T-helper 22 cell (primary cell): ENCODE data around the gene FAM151A.

Experiments used
- DNase-seq: peaks from one replicate; pipeline ENCODE4 v3.0.0-alpha.2; 2020; ENCODE audit warnings: low read depth

FAM151A gene

GRCh38 chr1:54623216-54624007, at the start of gene FAM151A:
Gene FAM151A (minus strand): TSS chr1:54623525. CDS start chr1:54623395, 130 bp downstream.
- no peak for DNase-seq

GRCh38 chr1:54671985-54672608, 48.8 kb upstream of the FAM151A start:
- DNase-seq: peak; percentile 12

GRCh38 chr1:54668567-54668966, 45.2 kb upstream of the FAM151A start:
- DNase-seq: no peak

GRCh38 chr1:54667797-54668196, 44.5 kb upstream of the FAM151A start:
- DNase-seq: no peak

GRCh38 chr1:54666333-54666732, 43.0 kb upstream of the FAM151A start:
- DNase-seq: no peak

GRCh38 chr1:54665852-54666251, 42.5 kb upstream of the FAM151A start:
- no peak for DNase-seq

GRCh38 chr1:54664364-54664763, 41.0 kb upstream of the FAM151A start:
- DNase-seq: no peak

- DNase-seq: no peak
Measured at GRCh38 chr1:54663725-54664124, 40.4 kb upstream of the FAM151A start.

GRCh38 chr1:54658164-54658913, 35.0 kb upstream of the FAM151A start:
- DNase-seq: no peak

GRCh38 chr1:54653036-54653435, 29.7 kb upstream of the FAM151A start:
- no peak for DNase-seq

GRCh38 chr1:54652168-54652567, 28.8 kb upstream of the FAM151A start:
- no peak for DNase-seq

GRCh38 chr1:54651608-54652007, 28.3 kb upstream of the FAM151A start:
- DNase-seq: no peak

- DNase-seq: no peak
Measured at GRCh38 chr1:54650417-54650816, 27.1 kb upstream of the FAM151A start.

GRCh38 chr1:54649921-54650320, 26.6 kb upstream of the FAM151A start:
- no peak for DNase-seq

- no peak for DNase-seq
Measured at GRCh38 chr1:54649130-54649898, 26.0 kb upstream of the FAM151A start.

- DNase-seq: no peak
Measured at GRCh38 chr1:54645806-54646676, 22.7 kb upstream of the FAM151A start.

- DNase-seq: no peak
Measured at GRCh38 chr1:54643736-54644135, 20.4 kb upstream of the FAM151A start.

GRCh38 chr1:54640863-54641836, 17.8 kb upstream of the FAM151A start, which contains the start of gene MROH7:
Gene MROH7 (plus strand): TSS chr1:54641786. CDS start chr1:54652927, 11,141 bp downstream.
- no peak for DNase-seq

GRCh38 chr1:54640361-54640760, 17.0 kb upstream of the FAM151A start:
- no peak for DNase-seq
